Liver (tissue), 3 donors: ENCODE results near the gene MLX.
A peak's percentile ranks its signal among the peaks of the same experiment; 100 is the strongest.

Source experiments
- EGR1 ChIP-seq, 2 donors: IDR thresholded peaks; 2 replicates each; pipeline ENCODE4 v1.6.1; 2016 to 2018; ENCODE audit warnings: antibody characterized with exemption in 2 of 2, low read depth in 2 of 2
- RAD21 ChIP-seq, 2 donors: IDR thresholded peaks; 2 replicates each; pipeline ENCODE4 v1.6.1; 2016; ENCODE audit warnings: antibody characterized with exemption in 2 of 2, mild to moderate bottlenecking in 2 of 2
- TAF1 ChIP-seq: conservative IDR thresholded peaks from 2 replicates; pipeline ENCODE4 v1.6.1; 2016; ENCODE audit warnings: antibody characterized with exemption, mild to moderate bottlenecking
- ZBTB33 ChIP-seq: IDR thresholded peaks from 2 replicates; pipeline ENCODE4 v1.6.1; 2016; ENCODE audit warnings: antibody characterized with exemption
- TF ChIP-seq, protein P1 (sequence below): fragments of 150-350 bp; IDR thresholded peaks from 2 replicates; pipeline ENCODE4 v1.5.1; 2017; ENCODE audit warnings: improper control_type of control experiment, low read depth, low read length; ENCODE audit not compliant: missing input control
- donor health status: healthy.
- donor health status: healthy.

- TF ChIP-seq, protein P1, sequence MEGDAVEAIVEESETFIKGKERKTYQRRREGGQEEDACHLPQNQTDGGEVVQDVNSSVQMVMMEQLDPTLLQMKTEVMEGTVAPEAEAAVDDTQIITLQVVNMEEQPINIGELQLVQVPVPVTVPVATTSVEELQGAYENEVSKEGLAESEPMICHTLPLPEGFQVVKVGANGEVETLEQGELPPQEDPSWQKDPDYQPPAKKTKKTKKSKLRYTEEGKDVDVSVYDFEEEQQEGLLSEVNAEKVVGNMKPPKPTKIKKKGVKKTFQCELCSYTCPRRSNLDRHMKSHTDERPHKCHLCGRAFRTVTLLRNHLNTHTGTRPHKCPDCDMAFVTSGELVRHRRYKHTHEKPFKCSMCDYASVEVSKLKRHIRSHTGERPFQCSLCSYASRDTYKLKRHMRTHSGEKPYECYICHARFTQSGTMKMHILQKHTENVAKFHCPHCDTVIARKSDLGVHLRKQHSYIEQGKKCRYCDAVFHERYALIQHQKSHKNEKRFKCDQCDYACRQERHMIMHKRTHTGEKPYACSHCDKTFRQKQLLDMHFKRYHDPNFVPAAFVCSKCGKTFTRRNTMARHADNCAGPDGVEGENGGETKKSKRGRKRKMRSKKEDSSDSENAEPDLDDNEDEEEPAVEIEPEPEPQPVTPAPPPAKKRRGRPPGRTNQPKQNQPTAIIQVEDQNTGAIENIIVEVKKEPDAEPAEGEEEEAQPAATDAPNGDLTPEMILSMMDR, result no peak
- no peak for TF ChIP-seq RAD21 (IDR thresholded peaks at IDR 0.05)
- TF ChIP-seq ZBTB33, result no peak
- no peak for TF ChIP-seq TAF1
- peak in 1 of 2 donors; percentile 3 for TF ChIP-seq EGR1 (IDR thresholded peaks at IDR 0.05; ENCODE audit: low read depth in 2 of 2)
Measured at GRCh38 chr17:42547698-42548069, 19.2 kb upstream of the MLX start.
